LNCaP clone FGC (cell line): ENCODE measurements around the gene CD19.
"Not testable (repeated sequence)": the region's sequence is repeated elsewhere in the genome, so short reads cannot be mapped to it uniquely, and the experiment has no call there.

ENCODE experiments used
- DNase-seq: peaks from one replicate; pipeline ENCODE4 v3.0.0-alpha.2; 2011; ENCODE audit warnings: low read depth
- H3K4me3 ChIP-seq: 2 replicates; pipeline ENCODE4 v1.5.1; 2011; ENCODE audit warnings: mild to moderate bottlenecking, low read depth, low read length, control low read depth
- TF ChIP-seq, protein P1 (sequence below): IDR thresholded peaks from 2 replicates; pipeline ENCODE4 v1.5.1; 2012; ENCODE audit warnings: mild to moderate bottlenecking; ENCODE audit not compliant: control insufficient read depth, insufficient read depth; ENCODE audit errors: extremely low read depth

The CD19 gene

GRCh38 chr16:28967156-28967555, 35.4 kb downstream of the CD19 start:
- DNase-seq, result no peak

DNA sequence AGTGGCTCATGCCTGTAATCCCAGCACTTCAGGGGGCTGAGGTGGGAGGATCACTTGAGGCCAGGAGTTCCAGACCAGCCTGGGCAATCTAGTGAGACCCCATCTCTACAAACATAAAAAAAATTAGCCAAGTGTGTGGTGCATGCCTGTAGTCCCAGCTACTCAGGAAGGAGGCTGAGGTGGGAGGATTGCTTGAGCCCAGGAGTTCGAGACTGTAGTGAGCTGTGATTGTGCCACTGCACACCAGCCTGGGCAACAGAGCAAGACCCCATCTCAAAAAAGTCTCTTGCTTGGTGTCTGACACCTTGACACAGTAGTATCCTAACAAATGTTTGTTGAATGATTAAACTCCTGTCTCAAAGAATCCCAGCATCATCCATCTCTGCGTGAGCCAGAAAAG, 37.9 kb downstream of the CD19 start:
- H3K4me3 ChIP-seq, DNase-seq: not testable (repeated sequence)

More at GRCh38 chr16:28967156-28967555, 35.4 kb downstream of the CD19 start:
- TF ChIP-seq, protein P1, sequence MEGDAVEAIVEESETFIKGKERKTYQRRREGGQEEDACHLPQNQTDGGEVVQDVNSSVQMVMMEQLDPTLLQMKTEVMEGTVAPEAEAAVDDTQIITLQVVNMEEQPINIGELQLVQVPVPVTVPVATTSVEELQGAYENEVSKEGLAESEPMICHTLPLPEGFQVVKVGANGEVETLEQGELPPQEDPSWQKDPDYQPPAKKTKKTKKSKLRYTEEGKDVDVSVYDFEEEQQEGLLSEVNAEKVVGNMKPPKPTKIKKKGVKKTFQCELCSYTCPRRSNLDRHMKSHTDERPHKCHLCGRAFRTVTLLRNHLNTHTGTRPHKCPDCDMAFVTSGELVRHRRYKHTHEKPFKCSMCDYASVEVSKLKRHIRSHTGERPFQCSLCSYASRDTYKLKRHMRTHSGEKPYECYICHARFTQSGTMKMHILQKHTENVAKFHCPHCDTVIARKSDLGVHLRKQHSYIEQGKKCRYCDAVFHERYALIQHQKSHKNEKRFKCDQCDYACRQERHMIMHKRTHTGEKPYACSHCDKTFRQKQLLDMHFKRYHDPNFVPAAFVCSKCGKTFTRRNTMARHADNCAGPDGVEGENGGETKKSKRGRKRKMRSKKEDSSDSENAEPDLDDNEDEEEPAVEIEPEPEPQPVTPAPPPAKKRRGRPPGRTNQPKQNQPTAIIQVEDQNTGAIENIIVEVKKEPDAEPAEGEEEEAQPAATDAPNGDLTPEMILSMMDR, result no peak
- H3K4me3 ChIP-seq, result no peak overlapping the region

DNA sequence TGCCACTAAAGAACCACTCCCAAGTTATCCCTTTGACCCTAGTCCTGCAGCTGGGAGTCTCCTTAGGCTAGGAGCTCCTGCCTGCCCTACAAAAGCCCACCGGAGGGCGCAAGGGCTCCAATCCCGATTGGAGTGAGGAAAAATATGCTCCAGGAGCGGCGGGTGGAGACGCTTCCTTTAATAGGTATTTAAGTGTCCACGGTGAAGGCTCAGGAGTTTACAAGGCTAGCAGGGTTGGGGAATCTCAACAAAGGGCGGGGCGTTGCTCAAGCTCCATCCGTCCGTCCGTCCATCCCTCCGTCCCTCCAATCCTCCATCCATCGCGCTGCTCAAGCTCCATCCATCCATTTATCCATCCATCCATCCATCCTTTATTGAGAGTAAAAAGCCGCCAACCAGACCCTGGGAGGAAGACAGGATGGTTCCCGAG, 42.3 kb downstream of the CD19 start:
- TF ChIP-seq, protein P1, result peak; percentile 50
- no peak for DNase-seq
- H3K4me3 ChIP-seq, result peak overlapping the region; percentile 98

GRCh38 chr16:28974437-28975157, 42.8 kb downstream of the CD19 start, which contains the start of gene SPNS1:
Gene SPNS1, plus strand, starts transcription at chr16:28974778. Its CDS starts 374 bp downstream, at chr16:28975152.
- DNase-seq, result peak; percentile 90
- TF ChIP-seq, protein P1, result no peak

GRCh38 chr16:28975158-28975599, 43.4 kb downstream of the CD19 start:
- TF ChIP-seq, protein P1, result no peak
- DNase-seq, result no peak
- H3K4me3 ChIP-seq, result peak overlapping the region; percentile 98

More at GRCh38 chr16:28974437-28975157, 42.8 kb downstream of the CD19 start, which contains the start of gene SPNS1:
- H3K4me3 ChIP-seq, result peak within 1 kb of the TSS; percentile 98

DNA sequence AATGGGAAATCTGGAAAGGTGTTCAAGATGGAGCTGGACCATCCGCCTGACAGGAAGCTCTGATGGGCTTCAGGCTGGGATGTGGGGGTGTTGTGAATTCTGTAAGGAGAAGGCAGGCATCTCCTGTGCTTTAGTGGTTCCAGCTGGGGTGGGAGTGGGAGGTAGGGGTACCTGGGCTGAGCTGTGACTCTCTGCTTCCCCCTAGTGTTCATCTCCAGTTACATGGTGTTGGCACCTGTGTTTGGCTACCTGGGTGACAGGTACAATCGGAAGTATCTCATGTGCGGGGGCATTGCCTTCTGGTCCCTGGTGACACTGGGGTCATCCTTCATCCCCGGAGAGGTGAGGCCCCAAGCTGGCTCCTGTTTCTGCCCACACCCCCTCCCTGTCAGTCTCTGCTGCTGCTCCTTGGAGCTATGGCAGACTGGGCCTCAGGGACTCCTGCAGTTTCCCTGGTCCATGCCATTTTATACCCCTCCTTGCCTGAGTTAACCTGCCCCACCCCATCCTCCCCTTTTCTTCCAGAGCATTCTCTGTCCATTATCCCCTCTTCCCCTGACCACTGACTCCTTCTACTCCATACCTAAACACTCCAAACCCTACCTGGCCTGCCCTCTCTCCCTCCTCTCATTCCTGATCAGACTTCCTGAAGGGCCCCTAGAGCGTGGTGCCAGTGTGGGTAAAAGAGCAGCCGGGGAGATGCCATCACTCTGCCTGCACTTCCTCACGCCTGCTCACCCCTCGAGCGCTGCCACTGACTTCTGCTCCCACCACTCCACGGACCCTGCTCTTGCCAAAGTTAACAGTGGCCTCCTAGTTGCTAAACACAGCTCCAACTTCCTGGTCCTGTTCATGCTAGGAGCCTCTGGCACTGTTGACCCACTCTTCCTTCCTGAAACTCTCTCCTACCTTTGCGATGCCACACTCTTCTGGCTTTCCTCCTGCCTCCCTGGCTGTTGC, 46.2 kb downstream of the CD19 start:
- no peak for DNase-seq
- TF ChIP-seq, protein P1, result peak; percentile 76
- H3K4me3 ChIP-seq, result no peak overlapping the region

DNA sequence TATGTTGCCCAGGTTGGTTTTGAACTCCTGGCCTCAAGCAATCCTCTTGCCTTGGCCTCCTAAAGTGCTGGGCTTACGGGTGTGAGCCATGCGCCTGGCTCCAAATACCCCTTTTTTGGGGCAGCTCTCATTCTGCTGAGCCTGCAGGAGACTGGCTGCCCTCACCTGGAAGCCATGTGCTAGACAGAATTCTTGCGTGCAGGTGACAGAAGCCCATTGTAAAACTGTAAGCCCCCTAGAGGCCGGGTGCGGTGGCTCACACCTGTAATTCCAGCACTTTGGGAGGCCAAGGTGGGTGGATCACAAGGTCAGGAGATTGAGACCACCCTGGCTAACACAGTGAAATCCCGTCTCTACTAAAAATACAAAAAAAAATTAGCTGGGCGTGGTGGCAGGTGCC, 48.6 kb downstream of the CD19 start:
- not testable (repeated sequence) for DNase-seq

More for the DNA sequence above, 48.6 kb downstream of the CD19 start:
- not testable (repeated sequence) for H3K4me3 ChIP-seq
